MM.1S (cell line): ENCODE data around the gene ADD2.

Experiments
- CTCF ChIP-seq: fragments of 300-600 bp; sonication (generic); IDR thresholded peaks from 2 replicates; pipeline ENCODE4 v1.5.1; 2016; ENCODE audit warnings: antibody characterized with exemption, low read length, mixed read lengths
- EZH2 ChIP-seq: fragments of 300-600 bp; sonication (generic); optimal IDR thresholded peaks from 2 replicates; pipeline ENCODE3; 2017; ENCODE audit warnings: low read depth, mild to moderate bottlenecking, antibody characterized with exemption, low read length, mixed read lengths
- EZH2phosphoT487 ChIP-seq: fragments of 300-600 bp; sonication (generic); IDR thresholded peaks from 2 replicates; pipeline ENCODE4 v1.6.1; 2018; ENCODE audit warnings: antibody characterized with exemption, low read length

- TF ChIP-seq EZH2 (no peak), CTCF (no peak), EZH2phosphoT487 (no peak)
These were observed 11.9 kb downstream of the ADD2 start for GRCh38 chr2:70756128-70756527.
